ENCODE measurements around the gene GPS2.
A peak's percentile ranks its signal among the peaks of the same experiment; 100 is the strongest.

The GPS2 gene

DNA sequence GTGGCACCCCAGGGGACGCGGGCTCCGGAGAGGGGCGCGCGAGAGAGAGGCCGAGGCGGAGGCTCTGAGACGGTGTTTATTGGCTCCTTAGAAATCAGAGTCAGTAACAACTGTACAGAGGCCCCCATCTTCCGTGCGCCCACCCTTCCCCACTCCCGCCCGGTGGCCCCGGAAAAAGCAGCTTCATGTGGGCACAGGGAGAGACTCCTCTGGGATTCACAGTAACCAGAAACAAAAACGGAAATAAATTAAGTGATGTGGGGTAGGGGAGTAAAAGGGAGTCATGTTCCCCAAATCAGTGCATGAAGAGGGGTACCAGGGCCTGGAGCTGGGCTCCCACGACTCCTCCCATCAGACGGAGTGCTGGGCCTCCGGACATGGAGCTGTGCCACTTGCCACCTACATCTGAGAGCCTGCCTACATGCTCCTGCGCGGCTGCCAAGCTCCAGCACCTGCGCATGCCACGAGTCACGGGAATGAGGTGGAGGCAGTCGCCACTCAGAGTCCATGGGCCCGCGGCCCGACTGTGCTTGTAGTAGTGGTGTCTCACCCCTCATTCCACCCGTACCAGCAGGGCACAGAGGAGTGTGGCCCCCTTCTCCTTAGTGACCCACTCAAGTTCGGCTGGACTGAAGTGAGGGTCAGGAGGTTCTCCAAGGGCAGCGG lies 543 bp upstream of the GPS2 start:
- DNase-seq, result no peak

DNA sequence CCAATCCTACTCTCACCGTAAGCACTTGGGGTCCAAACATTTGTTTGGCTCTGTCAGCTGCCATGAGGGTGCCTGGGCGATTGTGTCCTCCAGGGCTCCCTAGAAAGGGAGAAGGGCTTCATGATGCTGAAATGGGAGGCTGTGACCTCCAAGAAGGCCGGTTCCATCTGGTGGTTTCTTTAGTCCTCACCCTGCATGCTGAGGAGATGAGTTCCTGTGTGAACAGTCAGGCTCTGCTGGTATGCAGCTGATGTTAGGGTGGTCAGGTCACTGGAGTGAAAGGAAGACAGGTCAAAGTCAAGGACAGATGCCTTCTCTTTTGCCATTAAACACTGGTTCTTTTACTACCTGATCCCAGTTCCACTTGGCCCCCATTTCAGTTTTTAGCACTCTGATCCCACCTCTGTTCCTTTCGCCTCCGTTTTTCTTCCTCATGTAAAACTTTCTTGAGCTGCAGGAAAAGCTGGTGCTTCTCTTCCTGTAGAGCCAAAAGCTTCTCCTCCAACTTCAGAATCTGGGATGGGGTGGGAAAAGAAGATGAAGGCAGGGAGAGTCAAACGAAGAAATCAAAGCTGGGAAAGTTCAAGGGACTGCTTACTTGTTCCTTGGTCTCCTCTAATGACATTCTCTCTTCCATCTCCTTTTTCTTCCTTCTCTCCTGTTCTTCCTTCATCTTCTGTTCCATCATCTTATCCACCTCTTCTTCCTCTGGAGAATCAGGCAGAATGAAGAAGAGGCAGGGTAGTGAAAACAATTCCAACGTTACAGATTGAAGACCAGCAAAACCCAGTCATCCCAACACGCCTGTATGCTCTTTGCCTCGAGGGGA lies 1.1 kb downstream of the GPS2 start:
- no peak for DNase-seq

- no peak for DNase-seq
Measured at GRCh38 chr17:7313088-7313889, 1.9 kb downstream of the GPS2 start.

DNA sequence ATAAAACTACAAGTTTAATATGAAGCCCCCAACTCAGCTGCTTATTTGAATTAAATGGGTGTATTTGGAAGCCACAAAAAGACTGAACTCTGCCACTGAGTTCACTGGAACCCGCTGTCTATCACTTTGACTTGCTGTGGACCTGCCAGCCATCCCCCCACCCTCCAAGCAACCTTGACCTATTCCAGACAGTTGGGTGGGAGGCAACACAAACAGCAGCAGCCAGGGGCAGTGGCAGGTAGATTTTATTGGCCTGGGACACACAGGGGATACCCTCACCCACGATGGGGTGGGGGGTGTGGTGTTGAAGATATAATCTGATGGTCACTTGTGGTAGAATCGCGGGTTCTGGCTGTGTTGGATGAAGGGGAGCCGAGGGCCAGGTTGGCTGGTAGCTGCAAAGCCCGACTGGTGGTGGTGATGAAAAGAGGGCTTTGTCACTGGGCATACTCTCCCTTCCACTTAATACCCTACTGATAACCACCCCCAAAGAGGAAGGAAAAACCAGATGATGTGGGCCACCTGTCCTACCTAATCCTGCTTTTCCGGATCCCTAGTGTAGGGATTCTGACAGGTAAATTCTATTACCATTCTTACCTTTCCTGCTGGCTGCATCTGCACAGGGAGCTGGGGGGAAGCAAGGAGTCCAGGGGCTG lies 2.6 kb downstream of the GPS2 start:
- DNase-seq, result no peak

DNA sequence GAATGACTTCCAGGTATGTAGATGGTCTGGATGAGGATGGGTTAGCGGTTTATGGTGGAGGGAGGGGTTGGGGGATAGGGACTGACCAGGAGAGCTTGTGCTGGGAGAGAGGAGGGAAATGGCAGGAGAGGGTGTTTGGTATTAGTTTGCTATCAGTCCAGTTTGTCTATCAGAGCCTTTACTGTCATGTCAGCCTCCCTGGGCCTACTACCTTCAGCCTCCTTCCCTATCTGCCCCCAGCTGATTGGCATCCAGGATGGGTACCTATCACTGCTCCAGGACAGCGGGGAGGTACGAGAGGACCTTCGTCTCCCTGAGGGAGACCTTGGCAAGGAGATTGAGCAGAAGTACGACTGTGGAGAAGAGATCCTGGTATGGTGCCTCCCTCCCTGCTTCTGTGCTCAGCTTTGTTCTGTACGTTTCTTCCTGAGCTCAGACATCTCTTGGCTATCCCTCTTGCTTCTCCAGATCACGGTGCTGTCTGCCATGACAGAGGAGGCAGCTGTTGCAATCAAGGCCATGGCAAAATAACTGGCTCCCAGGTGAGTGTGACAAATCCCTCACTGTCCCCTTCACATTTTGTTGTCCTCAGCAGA lies 4.0 kb downstream of the GPS2 start:
- DNase-seq, result no peak

DNA sequence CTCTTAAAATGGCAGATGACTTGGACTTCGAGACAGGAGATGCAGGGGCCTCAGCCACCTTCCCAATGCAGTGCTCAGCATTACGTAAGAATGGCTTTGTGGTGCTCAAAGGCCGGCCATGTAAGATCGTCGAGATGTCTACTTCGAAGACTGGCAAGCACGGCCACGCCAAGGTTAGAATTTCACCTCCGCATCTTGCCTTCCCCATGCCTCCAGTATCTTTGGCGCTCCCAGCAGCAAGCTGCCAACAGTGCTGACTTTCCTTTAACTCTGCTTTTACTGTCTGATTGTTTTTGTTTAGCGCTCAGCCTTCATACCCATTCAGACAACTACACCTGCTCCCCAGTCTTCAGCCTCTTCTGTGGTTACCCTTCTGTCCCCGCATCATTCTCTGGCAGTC lies 5.5 kb downstream of the GPS2 start:
- DNase-seq, result no peak

- peak; percentile 22 for DNase-seq
Measured at GRCh38 chr17:7308625-7309433, 6.3 kb downstream of the GPS2 start.

GRCh38 chr17:7307686-7308624 lies 7.2 kb downstream of the GPS2 start:
- DNase-seq, result no peak

DNA sequence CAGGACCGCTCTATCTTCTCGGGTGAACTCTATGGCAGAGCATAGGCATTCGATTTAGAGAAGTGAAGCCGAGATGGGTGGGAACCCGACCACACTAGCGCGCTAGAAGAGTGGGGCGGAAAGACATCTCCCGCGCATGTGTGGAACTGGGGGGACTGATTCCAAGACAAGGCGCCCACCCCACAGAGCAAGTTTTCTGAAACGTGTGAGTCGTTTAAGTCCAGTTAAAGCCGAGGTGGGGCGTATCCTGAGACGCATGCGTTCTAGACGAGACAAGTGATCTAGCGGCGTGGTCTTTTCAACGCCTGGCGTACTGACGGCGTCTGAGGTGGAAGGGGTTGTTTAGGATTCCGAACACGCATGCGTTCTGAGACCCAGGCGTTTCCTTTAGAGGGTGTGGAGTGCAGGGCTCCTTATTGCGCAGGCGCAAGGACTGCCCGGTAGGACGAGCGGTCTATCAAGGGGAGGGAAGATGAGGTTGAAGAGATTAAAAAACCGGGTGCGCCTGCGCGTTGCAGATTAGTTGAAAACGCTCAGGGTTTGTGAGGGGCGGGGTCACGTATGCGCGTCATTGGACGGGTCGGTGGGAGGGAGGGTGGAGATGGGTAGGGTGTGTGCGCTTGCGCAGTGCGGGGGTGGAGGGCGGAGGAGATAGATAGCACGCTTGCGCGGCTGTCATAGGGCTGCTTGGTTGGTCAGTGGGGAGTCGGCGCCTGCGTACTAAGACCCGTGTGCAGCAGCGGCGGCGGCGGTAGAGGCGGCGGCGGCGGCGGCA lies 8.1 kb downstream of the GPS2 start, which contains the start of gene EIF5A:
TSS of gene EIF5A (plus strand) at position 718 of the 775 bp plus-strand sequence. CDS start 2,008 bp downstream, outside the sequence.
- peak; percentile 97 for DNase-seq

GRCh38 chr17:7304179-7304578 lies 11.0 kb downstream of the GPS2 start:
- no peak for DNase-seq

GRCh38 chr17:7296189-7296861 lies 18.8 kb downstream of the GPS2 start:
- peak; percentile 54 for DNase-seq

DNA sequence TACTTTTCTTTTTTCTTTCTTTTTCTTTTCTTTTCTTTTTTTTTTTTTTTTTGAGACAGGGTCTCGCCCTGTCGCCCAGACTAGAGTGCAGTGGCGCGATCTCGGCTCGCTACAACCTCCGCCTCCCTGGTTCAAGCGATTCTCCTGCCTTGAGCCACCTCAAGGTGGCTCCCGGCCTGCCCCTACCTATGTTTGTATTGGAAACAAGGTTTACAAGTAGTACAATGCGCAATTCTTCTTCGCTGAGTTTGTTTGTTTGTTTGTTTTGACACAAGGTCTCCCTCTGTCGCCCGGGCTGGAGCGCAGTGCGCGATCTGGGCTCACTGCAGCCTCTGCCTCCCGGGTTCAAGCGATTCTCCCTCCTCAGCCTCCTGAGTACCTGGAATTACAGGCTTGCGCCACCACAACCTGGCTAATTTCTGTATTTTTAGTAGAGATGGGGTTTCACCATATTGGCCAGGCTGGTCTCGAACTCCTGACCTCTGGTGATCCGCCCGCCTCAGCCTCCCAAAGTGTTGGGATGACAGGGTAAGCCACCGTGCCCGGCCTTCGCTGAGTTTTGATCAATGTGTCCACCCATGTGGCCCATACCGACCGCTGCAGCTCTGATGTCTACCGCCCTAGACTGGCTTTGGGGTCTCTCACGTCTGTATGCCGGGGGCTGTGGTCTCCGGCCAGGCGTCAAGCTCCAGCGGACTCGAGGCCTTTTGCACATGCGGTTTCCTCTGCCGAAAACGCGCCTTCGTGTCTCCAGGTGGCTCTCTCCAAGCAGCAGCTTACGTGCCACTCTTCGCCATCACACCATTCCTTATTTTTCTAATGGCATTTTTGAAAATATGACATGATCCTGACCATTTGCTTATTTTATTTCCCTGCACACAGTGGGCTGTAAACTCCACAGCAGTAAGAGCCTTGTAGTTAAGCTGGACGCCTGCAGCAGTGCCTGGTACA lies 19.7 kb downstream of the GPS2 start:
- no peak for DNase-seq

DNA sequence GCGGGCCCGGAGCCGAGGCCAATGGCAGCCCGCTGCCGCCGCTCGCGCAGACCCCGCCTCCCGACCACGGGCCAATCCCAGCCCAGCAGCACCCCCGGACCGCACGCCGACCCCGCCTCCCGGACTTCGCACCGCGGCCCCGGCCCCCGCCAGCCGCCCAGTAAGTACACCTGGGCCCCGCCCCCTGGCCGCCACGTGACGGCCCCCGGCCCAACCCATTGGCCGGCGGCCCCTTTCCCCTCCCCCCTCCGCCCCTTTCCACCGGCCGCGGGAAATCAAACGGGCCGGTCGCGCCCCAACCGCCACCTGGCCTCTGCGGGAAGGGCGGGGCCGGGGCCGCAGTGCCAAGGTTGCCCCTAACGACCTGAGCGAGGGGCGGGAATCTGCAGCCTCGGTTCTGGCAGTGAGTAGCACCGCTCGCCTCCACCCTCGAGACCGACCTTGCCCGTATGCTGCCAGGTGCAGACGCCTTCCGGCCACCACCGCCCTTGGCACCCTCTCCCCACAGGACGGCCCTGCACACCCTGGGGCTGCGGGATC lies 20.5 kb downstream of the GPS2 start, which contains the start of gene YBX2:
TSS of gene YBX2 (minus strand) at position 26 of the 540 bp plus-strand sequence. CDS start 139 bp downstream, outside the sequence.
- DNase-seq, result peak; percentile 77

DNA sequence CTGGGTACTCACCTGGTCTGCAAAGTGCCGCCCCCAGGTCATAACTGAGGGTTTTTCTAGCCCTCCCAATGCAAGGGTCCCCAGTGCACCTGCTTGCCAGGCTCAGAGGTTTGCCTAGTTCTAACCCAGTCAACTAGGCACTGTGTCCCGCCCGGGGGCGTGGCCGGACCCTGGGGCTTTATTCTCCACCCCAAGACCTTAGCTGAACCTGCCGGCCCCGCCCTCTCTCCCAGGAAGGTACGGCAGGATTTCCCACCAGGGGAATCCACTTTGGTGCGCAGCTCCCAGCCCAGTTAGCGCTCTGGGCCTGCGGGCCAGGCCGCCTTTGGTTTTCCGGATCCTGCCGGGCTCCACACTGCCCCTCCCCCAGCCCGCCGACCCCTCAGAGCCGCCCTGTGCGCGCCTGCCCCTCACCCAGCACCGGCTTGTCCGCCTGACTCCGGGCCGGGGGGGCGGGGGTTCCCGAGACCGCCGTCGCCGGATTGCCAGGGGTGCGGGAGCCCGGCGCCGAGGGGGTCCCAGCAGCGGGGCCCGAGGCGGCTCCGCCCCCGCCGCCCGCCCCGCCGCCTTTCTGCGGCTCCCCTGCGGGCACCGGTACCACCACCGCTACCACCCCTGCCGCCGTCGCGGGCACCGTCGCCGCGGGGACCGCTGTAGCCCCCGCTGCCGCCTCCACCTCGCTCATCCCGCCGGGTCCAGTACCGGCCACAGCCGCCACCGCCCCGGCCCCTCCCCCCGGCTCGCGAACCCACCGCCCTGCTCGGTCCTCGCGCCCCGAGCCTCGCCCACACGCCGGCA lies 21.1 kb downstream of the GPS2 start:
- DNase-seq, result no peak

DNA sequence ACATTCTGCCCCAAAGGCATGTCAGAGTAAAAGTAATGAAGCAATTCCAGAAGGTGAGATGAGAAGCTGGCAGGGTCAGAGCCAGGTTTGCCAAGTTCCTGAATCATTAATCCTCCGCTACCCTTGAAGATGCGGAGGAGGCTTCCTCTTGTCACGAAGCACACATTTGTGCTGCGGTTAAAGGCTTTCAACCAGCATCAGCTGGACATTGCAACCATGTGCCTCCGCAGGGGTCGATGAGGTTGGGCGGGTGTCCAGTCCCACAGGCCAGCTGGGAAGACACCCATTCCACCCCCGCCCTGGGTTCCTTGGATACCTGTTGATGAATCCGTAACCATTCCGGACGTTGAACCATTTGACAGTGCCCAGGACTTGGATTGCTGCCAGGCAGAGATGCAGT lies 22.0 kb downstream of the GPS2 start:
- DNase-seq, result no peak

- DNase-seq, result no peak
Measured at GRCh38 chr17:7292729-7293128, 22.4 kb downstream of the GPS2 start.

Measured in NCI-H1092 treated with DMSO at 0.1 percent for 48 hours (cell line).